Epithelial cell of proximal tubule (primary cell): Measurements from ENCODE around the gene CERS6. TPM values are rescaled to one million over a fixed set of nuclear protein-coding genes. Genes with fewer than 3 reads are reported as not detected.

Experiments
- DNase-seq: peaks from one replicate; pipeline ENCODE4 v3.0.0-alpha.2; 2011; ENCODE audit warnings: low read depth
- H3K4me3 ChIP-seq: 2 replicates; pipeline ENCODE4 v1.5.1; 2011; ENCODE audit warnings: low read depth, mild to moderate bottlenecking, low read length
- total RNA-seq: library from RNA; depleted of rRNA; stranded (reverse); fragments of >200 nt; gene quantifications from 2 replicates; pipeline ENCODE4 v1.2.3, GENCODE V29; 2015
- TF ChIP-seq, protein P1 (sequence below): conservative IDR thresholded peaks from 2 replicates; pipeline ENCODE4 v1.5.1; 2012; ENCODE audit warnings: low read depth, mild to moderate bottlenecking, low read length

CERS6 gene
- total RNA-seq, 1 donor from 2014 or later = 11.6 TPM

DNA sequence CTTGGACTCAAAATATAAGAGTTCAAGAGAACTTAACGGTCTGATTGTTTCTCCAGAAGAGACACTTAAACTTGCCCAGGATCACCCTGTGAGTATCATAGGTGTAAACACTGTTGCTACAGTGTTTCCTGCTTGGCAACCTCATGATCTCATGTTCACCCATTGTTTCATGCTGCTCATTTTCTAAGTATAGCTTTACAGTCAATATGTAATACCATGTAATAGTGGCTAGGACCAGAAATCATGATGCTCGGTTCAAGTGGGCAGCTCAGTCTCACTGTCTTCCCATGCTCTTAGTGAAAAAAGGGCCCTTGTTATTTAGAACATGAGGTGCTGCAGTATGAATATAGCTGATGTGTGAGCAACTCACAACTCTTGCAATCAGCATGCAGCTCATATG is 157.5 kb downstream of the CERS6 start:
- H3K4me3 ChIP-seq = no peak overlapping the region
- no peak for DNase-seq
- TF ChIP-seq, protein P1, sequence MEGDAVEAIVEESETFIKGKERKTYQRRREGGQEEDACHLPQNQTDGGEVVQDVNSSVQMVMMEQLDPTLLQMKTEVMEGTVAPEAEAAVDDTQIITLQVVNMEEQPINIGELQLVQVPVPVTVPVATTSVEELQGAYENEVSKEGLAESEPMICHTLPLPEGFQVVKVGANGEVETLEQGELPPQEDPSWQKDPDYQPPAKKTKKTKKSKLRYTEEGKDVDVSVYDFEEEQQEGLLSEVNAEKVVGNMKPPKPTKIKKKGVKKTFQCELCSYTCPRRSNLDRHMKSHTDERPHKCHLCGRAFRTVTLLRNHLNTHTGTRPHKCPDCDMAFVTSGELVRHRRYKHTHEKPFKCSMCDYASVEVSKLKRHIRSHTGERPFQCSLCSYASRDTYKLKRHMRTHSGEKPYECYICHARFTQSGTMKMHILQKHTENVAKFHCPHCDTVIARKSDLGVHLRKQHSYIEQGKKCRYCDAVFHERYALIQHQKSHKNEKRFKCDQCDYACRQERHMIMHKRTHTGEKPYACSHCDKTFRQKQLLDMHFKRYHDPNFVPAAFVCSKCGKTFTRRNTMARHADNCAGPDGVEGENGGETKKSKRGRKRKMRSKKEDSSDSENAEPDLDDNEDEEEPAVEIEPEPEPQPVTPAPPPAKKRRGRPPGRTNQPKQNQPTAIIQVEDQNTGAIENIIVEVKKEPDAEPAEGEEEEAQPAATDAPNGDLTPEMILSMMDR = no peak

DNA sequence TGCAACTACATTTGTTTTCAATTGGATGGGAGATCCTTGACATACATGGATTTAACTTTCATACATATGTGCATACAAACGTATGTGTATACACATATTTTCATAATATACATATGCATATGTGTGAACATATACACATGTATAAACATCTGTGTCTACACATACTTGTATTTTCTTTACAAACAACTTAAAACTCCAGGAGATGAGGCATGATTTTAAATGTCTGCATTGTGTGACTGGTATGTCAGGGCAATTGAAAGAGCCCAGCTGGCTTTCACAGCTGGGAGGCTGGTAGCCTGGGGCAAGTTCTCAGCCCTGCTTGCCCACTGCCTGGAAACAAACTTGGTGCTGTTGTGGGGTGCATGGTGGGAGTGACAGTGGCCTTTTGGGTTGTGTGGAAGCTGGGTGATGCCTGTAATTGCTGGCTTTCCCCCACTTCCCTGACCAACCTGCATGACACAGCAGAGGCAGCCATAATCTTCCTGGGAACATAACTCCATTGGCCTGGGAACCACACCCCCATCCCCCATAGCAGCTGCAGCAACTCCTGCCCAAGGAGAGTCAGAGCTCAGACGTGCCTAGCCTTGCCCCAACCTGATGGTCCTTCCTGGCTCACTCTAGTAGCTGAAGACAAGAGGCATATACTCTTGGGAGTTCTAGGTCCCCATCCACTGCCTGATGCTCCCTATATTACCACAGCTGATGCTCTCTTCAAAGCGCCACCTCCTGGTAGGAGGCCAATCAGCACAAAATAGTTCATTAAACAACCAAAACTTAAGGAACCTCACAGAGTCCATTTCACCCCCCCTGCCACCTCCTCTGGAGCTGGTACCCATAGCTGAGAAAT is 158.3 kb downstream of the CERS6 start:
- no peak overlapping the region for H3K4me3 ChIP-seq
- DNase-seq = no peak
- TF ChIP-seq, protein P1 = peak; percentile 38

DNA sequence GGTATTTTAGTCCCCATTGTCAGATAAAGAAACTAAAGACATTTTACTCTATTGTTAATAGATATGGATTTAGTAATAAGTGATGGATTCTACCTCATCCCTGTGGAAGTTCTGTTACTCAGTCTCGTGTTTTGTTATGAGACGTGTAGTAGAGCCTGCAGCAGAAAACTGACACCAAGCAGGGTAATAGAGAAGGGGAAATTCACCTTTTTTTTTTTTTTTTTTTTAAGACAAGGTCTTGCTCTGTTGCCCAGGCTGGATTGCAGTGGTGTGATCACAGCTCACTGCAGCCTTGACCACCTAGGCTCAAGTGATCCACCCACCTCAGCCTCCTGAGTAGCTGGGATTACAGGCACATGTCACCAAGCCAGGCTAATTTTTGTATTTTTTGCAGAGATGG is 164.5 kb downstream of the CERS6 start:
- DNase-seq = no peak
- no peak overlapping the region for H3K4me3 ChIP-seq
- TF ChIP-seq, protein P1 = no peak

DNA sequence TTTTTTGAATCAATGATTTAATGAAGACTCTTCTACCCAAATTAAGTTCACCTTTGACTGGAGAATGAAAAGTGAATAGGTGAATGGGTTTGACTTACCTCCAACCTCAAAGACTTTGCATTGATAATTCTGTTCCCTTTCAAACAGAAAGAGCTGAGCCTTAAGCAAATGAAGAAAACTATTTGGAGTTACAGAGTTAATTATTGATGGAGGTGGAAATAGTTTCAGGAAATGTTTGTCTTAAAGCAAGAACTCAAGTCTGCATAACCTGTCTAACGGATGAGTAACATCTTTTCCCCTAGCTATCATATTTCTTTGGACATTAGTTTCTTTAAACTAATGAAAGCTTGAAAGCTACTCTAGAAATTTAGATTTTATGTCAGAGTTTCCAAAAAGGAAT is 166.5 kb downstream of the CERS6 start:
- H3K4me3 ChIP-seq = no peak overlapping the region
- TF ChIP-seq, protein P1 = no peak
- DNase-seq = peak; percentile 55

DNA sequence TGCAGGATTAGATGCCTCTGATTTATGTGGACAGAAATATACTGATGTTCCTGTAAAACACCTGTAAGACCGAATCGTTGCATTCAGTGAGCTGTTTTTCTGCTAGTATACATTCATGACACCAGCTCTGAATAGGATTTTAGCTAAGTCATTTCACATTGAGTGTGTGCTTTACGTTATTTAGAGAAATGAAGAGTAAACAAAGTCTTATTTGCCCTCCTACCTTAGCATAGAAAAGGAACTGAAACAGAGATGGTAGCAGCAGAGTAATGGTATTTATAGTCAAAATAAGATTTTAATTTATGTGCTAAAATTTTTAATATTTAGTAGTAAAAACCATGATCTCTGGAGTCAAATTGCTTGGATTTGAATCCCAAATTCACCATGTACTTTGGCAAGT is 168.0 kb downstream of the CERS6 start:
- DNase-seq = no peak
- no peak overlapping the region for H3K4me3 ChIP-seq
- TF ChIP-seq, protein P1 = no peak

DNA sequence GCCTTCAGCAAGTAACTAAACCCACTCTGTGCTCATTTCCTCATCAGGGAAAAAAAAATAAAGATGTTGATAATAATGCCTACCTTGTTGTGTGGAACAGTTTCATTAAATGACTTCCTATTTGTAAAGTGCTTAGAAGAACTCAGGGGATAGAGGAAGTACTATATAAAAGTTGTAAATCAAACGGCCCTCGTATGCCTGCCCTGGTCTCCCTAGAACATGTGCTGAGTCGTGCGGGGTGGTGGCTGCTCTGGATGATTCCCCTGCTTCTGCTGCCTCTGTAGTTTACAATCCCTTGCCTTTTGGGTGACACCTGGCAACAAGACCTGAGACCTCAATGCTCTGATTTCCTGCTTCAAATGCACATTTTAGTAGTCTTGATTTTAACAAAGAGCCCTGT is 170.0 kb downstream of the CERS6 start:
- H3K4me3 ChIP-seq = no peak overlapping the region
- DNase-seq = no peak
- TF ChIP-seq, protein P1 = no peak

DNA sequence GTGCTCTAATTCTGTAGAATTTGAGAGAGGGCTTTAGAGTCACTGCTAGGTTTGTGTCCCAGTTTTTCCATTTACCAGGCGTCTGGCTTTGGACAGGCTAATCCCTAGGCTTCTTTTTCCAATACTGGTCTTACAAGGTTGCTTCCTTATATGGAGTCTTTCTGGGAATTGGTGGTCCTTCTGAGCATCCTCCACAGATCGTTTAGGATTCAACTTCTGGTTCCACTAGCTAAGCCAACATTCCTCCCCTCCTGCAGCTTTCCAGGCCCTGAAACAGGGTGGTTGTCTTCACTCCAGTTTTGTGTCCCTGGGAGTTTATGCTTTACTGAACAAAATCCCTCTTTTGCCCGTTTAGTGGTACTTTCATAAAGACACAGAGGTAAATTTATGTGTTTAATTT is 170.6 kb downstream of the CERS6 start:
- TF ChIP-seq, protein P1 = no peak
- H3K4me3 ChIP-seq = no peak overlapping the region
- no peak for DNase-seq
